ENCODE data around the gene CRLF1. TPM values are rescaled to one million over a fixed set of nuclear protein-coding genes. Genes with fewer than 3 reads are reported as not detected.

CRLF1 gene
- total RNA-seq, 4 donors from 2014 or later, result 21.2 to 65.5 (median 47.9) TPM

DNA sequence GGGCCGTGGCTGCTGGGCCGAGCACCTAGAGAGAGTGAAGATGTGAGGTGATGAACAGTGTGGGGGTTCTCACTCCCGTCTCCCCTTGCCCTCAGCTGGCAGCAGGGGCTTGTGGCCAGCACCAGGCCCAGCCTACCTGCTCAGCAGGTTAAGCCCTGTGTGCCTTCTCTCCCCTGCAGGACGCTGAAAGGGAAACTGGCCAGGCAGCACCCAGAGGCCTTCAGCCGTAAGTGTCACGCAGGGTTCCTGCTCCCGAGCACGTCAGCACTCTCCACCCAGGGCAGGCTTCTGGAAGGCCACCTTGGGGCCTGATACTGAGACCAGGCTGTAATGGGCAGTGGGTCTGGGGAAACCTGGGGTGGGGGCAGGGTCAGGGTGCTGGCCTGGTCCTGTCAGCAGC lies 39.6 kb downstream of the CRLF1 start:
- Histone ChIP-seq H3K9me3 (no peaks in the 10 kb centered on the region), H3K27me3 (no peaks in the 10 kb centered on the region), H3K4me1 (peaks cover 5% of the 10 kb centered on the region), H3K36me3 (peaks cover 75% of the 10 kb centered on the region), H3K4me3 (no peak overlapping the region), H3K27ac (no peak overlapping the region)
- DNase-seq (ENCODE audit: low spot score in 2 of 2), result no peak
- WGBS, result 89% methylated on average over 4 of the region's 8 CpGs
- TF ChIP-seq EP300 (IDR thresholded peaks at IDR 0.05) (no peak), POLR2AphosphoS5 (IDR thresholded peaks at IDR 0.05) (no peak), POLR2A (IDR thresholded peaks at IDR 0.05) (no peak)
- TF ChIP-seq, protein P1, sequence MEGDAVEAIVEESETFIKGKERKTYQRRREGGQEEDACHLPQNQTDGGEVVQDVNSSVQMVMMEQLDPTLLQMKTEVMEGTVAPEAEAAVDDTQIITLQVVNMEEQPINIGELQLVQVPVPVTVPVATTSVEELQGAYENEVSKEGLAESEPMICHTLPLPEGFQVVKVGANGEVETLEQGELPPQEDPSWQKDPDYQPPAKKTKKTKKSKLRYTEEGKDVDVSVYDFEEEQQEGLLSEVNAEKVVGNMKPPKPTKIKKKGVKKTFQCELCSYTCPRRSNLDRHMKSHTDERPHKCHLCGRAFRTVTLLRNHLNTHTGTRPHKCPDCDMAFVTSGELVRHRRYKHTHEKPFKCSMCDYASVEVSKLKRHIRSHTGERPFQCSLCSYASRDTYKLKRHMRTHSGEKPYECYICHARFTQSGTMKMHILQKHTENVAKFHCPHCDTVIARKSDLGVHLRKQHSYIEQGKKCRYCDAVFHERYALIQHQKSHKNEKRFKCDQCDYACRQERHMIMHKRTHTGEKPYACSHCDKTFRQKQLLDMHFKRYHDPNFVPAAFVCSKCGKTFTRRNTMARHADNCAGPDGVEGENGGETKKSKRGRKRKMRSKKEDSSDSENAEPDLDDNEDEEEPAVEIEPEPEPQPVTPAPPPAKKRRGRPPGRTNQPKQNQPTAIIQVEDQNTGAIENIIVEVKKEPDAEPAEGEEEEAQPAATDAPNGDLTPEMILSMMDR (IDR thresholded peaks at IDR 0.05), result no peak

DNA sequence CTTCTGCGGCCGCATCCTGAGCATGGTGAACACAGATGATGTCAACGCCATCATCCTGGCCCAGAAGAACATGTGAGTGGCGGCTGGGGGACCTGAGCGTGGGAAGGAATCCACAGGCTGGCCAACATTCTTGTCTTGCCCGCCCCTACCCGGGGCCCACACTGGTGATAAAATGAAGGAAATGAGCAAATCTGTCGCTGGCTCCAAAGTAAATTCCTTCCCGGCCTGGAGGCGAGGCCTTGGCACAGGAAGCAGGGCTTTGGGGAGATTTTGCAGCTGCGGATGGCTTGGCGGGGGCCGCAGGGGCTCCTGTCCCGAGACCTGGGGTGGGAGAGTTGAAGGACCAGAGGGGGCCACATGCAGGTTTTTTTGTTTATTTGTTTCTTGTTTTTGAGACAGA lies 44.5 kb downstream of the CRLF1 start:
- TF ChIP-seq, protein P1 (IDR thresholded peaks at IDR 0.05), result no peak
- TF ChIP-seq EP300 (IDR thresholded peaks at IDR 0.05), result no peak
- TF ChIP-seq POLR2AphosphoS5 (IDR thresholded peaks at IDR 0.05), result no peak
- TF ChIP-seq POLR2A (IDR thresholded peaks at IDR 0.05), result no peak
- WGBS, result 76% methylated on average over 14 of the region's 14 CpGs

DNA sequence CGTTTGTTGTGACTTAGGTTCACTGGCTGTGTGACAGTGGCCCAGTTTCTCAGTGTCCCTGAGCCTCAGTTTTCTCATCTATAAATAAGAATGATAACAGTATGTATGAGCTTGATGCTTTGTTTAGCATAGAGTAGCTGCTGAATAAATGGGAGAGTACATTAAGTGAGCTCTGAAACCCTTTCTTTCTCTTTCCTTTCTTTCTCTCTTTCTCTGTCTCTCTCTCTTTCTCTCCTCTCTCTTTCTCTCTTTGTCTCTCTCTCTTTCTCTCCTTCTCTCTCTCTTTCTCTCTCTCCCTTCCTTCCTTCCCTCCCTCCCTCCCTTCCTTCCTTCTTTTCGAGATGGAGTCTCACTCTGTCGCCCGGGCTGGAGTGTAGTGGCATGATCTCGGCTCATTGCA lies 46.9 kb downstream of the CRLF1 start:
- TF ChIP-seq, protein P1 (IDR thresholded peaks at IDR 0.05), result no peak
- TF ChIP-seq EP300 (IDR thresholded peaks at IDR 0.05) (no peak), POLR2AphosphoS5 (IDR thresholded peaks at IDR 0.05) (no peak), POLR2A (IDR thresholded peaks at IDR 0.05) (no peak)
- H3K36me3 ChIP-seq, result peaks cover 26% of the 10 kb centered on the region
- no peak overlapping the region for H3K27ac ChIP-seq
- no peaks in the 10 kb centered on the region for H3K27me3 ChIP-seq
- DNase-seq (ENCODE audit: low spot score in 2 of 2), result no peak
- peaks cover 19% of the 10 kb centered on the region for H3K4me1 ChIP-seq
- WGBS, result 60% methylated on average over 5 of the region's 5 CpGs
- no peaks in the 10 kb centered on the region for H3K9me3 ChIP-seq
- no peak overlapping the region for H3K4me3 ChIP-seq

More for the DNA sequence above, 44.5 kb downstream of the CRLF1 start:
- H3K27ac ChIP-seq, result no peak overlapping the region
- peaks cover 50% of the 10 kb centered on the region for H3K36me3 ChIP-seq
- H3K4me3 ChIP-seq, result no peak overlapping the region
- no peaks in the 10 kb centered on the region for H3K9me3 ChIP-seq
- peaks cover 19% of the 10 kb centered on the region for H3K4me1 ChIP-seq
- no peaks in the 10 kb centered on the region for H3K27me3 ChIP-seq
- no peak for DNase-seq (ENCODE audit: low spot score in 2 of 2)

DNA sequence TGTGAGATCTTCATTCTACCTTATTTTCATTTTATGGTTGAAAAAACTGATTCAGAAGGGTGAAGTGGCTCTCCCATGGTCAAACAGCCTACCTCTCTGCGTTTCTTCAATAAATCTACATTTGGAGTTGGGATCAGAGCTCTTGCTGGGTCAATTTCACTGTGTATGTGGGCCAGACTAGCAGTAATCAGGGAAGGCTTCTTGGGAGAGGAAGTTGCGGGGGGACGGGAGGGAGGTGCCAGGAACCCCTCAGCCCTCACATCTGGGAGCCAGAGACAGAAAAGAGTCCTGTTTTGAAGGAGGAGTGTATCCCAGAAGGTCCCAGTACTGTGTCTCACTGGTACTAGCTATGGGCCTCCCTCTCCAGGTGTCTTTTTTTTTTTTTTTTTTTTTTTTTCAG lies 48.0 kb downstream of the CRLF1 start:
- Histone ChIP-seq H3K27ac (peak overlapping the region; percentile 90), H3K9me3 (no peaks in the 10 kb centered on the region), H3K36me3 (peaks cover 15% of the 10 kb centered on the region), H3K4me1 (peaks cover 19% of the 10 kb centered on the region), H3K27me3 (no peaks in the 10 kb centered on the region), H3K4me3 (peak overlapping the region; percentile 84)
- TF ChIP-seq EP300 (IDR thresholded peaks at IDR 0.05) (no peak), POLR2A (IDR thresholded peaks at IDR 0.05) (no peak), POLR2AphosphoS5 (IDR thresholded peaks at IDR 0.05) (no peak)
- TF ChIP-seq, protein P1 (IDR thresholded peaks at IDR 0.05), result no peak
- DNase-seq (ENCODE audit: low spot score in 2 of 2), result no peak
- 40% methylated on average over 3 of the region's 3 CpGs for WGBS

DNA sequence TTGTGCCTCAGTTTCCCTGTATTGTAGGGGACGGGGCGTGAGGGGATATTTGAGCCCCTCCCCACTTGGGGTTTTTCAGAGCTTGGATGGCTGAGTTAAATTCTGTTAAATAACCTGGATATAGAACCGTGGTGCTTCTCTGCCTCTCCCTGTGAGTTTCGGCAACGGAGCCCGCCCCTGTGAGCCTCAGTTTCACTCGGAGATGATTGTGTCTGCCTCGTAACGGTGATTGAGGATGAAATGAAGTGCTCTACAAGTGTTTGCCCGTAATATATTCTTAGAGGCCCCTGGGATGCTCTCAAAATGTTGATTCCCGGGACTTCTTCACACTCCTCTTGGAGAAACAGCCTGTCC lies 48.4 kb downstream of the CRLF1 start:
- no peak for TF ChIP-seq EP300 (IDR thresholded peaks at IDR 0.05)
- no peak for TF ChIP-seq POLR2AphosphoS5 (IDR thresholded peaks at IDR 0.05)
- TF ChIP-seq, protein P1 (IDR thresholded peaks at IDR 0.05), result no peak
- no peak for TF ChIP-seq POLR2A (IDR thresholded peaks at IDR 0.05)
- 0% methylated on average over 6 of the region's 11 CpGs for WGBS
- H3K4me1 ChIP-seq, result peaks cover 19% of the 10 kb centered on the region
- DNase-seq (ENCODE audit: low spot score in 2 of 2), result no peak
- peaks cover 11% of the 10 kb centered on the region for H3K36me3 ChIP-seq
- H3K27ac ChIP-seq, result peak overlapping the region; percentile 90
- H3K9me3 ChIP-seq, result no peaks in the 10 kb centered on the region
- H3K4me3 ChIP-seq, result peak overlapping the region; percentile 84
- H3K27me3 ChIP-seq, result no peaks in the 10 kb centered on the region
